CD4-positive, alpha-beta memory T cell (primary cell): ENCODE measurements around the gene DOCK4. TPM values are rescaled to one million over a fixed set of nuclear protein-coding genes. Genes with fewer than 3 reads are reported as not detected.
A peak's percentile ranks its signal among the peaks of the same experiment; 100 is the strongest.

ENCODE experiments used
- CTCF ChIA-PET: fragments of 350-600 bp; sonication (Branson Sonifier 250); formaldehyde crosslinking; loops from one replicate; lab custom pipeline; 2021; ENCODE audit warnings: inconsistent platforms; ENCODE audit not compliant: partially characterized antibody; lab: Charles Lee
- POLR2A ChIA-PET: fragments of 350-600 bp; sonication (Branson Sonifier 250); formaldehyde crosslinking; loops from one replicate; lab custom pipeline; 2021; ENCODE audit not compliant: partially characterized antibody; lab: Charles Lee
- DNase-seq, 5 donors: peaks; one replicate each; pipeline versions ENCODE4 v3.0.0 to v3.0.0-alpha.2; 2020 to 2022; ENCODE audit warnings: mixed read lengths in 1 of 5
- H3K27ac ChIP-seq: one replicate; pipeline ENCODE4 v1.7.0; 2013; ENCODE audit warnings: low read depth, low read length
- H3K27me3 ChIP-seq: 2 replicates; pipeline ENCODE4 v1.7.0; 2013; ENCODE audit warnings: mild to moderate bottlenecking, low read length, moderate library complexity; ENCODE audit not compliant: insufficient read depth
- H3K36me3 ChIP-seq: 2 replicates; pipeline ENCODE4 v1.7.0; 2013; ENCODE audit warnings: mild to moderate bottlenecking, low read length, moderate library complexity; ENCODE audit not compliant: insufficient read depth
- H3K4me1 ChIP-seq: 2 replicates; pipeline ENCODE4 v1.7.0; 2013; ENCODE audit warnings: mild to moderate bottlenecking, low read length, moderate library complexity; ENCODE audit not compliant: insufficient read depth
- H3K4me3 ChIP-seq, 2 donors: one replicate each; pipeline ENCODE4 v1.7.0; 2013; ENCODE audit warnings: low read length in 2 of 2, mild to moderate bottlenecking in 1 of 2
- H3K9me3 ChIP-seq, 2 donors: one replicate each; pipeline ENCODE4 v1.7.0; 2013; ENCODE audit warnings: low read length in 2 of 2, control low read depth in 1 of 2; ENCODE audit not compliant: control insufficient read depth in 1 of 2
- H3K27ac Mint-ChIP-seq, 7 donors: one replicate each; pipeline ENCODE4 v1.8.0; 2020 to 2021; ENCODE audit warnings: mixed read lengths in 7 of 7, mild to moderate bottlenecking in 6 of 7, inconsistent platforms in 3 of 7, moderate library complexity in 3 of 7
- H3K27me3 Mint-ChIP-seq, 2 donors: one replicate each; pipeline ENCODE4 v1.8.0; 2020 to 2021; ENCODE audit warnings: mixed read lengths in 2 of 2
- H3K36me3 Mint-ChIP-seq, 2 donors: one replicate each; pipeline ENCODE4 v1.8.0; 2020 to 2021; ENCODE audit warnings: mixed read lengths in 2 of 2, inconsistent platforms in 1 of 2, mild to moderate bottlenecking in 1 of 2
- H3K4me1 Mint-ChIP-seq, 4 donors: one replicate each; pipeline ENCODE4 v1.8.0; 2020 to 2021; ENCODE audit warnings: mixed read lengths in 4 of 4, mild to moderate bottlenecking in 1 of 4
- H3K4me3 Mint-ChIP-seq, 8 donors: one replicate each; pipeline ENCODE4 v1.8.0; 2020 to 2021; ENCODE audit warnings: mixed read lengths in 8 of 8, mild to moderate bottlenecking in 7 of 8, moderate library complexity in 6 of 8, inconsistent platforms in 3 of 8
- H3K9me3 Mint-ChIP-seq, 8 donors: one replicate each; pipeline ENCODE4 v1.8.0; 2020 to 2021; ENCODE audit warnings: mixed read lengths in 8 of 8, mild to moderate bottlenecking in 5 of 8, inconsistent platforms in 3 of 8, moderate library complexity in 1 of 8
- intact Hi-C: fragments of 100-400 bp; cut with micrococcal nuclease; formaldehyde crosslinking; loops from one replicate; pipeline ENCODE4 v1.15.1; 2023
- polyA plus RNA-seq, 2 donors: library from polyadenylated mRNA; unstranded; fragments of 300-500 nt; fragmentation: Illumina TruSeq; gene quantifications; one replicate each; pipeline ENCODE4 v1.2.3, GENCODE V29; 2021
- total RNA-seq, 2 experiments: library from RNA; stranded (reverse); gene quantifications; one replicate each; pipeline ENCODE4 v1.2.3, GENCODE V29; 2021

The DOCK4 gene
- total and polyA plus RNA-seq, 4 experiments from 2014 or later: 0.47 to 1.5 (median 1.2) TPM; not detected in 1

GRCh38 chr7:111705807-111706206 is 500.4 kb downstream of the DOCK4 start:
- H3K36me3 Mint-ChIP-seq: no peaks in the 10 kb centered on the region
- no peak for DNase-seq
- H3K9me3 ChIP-seq: no peaks in the 10 kb centered on the region
- H3K36me3 ChIP-seq: no peaks in the 10 kb centered on the region
- intact Hi-C loops: no loop called here
- no peaks in the 10 kb centered on the region for H3K27me3 ChIP-seq
- no peaks in the 10 kb centered on the region for H3K4me1 ChIP-seq
- CTCF ChIA-PET: no interaction called here
- H3K4me3 ChIP-seq: no peak overlapping the region
- POLR2A ChIA-PET: no interaction called here
- H3K27me3 Mint-ChIP-seq: peaks cover 11 to 13% of the 10 kb centered on the region in 2 donors
- no peak overlapping the region for H3K4me3 Mint-ChIP-seq
- no peak overlapping the region for H3K27ac Mint-ChIP-seq
- peaks cover 0 to 5% (median 0%) of the 10 kb centered on the region in 8 donors for H3K9me3 Mint-ChIP-seq
- H3K27ac ChIP-seq: no peak overlapping the region
- no peaks in the 10 kb centered on the region for H3K4me1 Mint-ChIP-seq

- Mint-ChIP-seq H3K4me3 (no peak overlapping the region), H3K27me3 (peaks cover 0 to 7% of the 10 kb centered on the region in 2 donors), H3K4me1 (no peaks in the 10 kb centered on the region), H3K27ac (no peak overlapping the region), H3K36me3 (no peaks in the 10 kb centered on the region), H3K9me3 (peaks cover 0 to 5% (median 0%) of the 10 kb centered on the region in 8 donors)
- CTCF ChIA-PET: no interaction called here
- intact Hi-C loops: no loop called here
- no peak for DNase-seq
- POLR2A ChIA-PET: no interaction called here
- no peak overlapping the region for H3K27ac ChIP-seq
- H3K9me3 ChIP-seq: no peaks in the 10 kb centered on the region
- H3K4me3 ChIP-seq: no peak overlapping the region
- H3K27me3 ChIP-seq: no peaks in the 10 kb centered on the region
- H3K36me3 ChIP-seq: no peaks in the 10 kb centered on the region
- H3K4me1 ChIP-seq: no peaks in the 10 kb centered on the region
Observed at GRCh38 chr7:111697771-111698170, 508.4 kb downstream of the DOCK4 start.

GRCh38 chr7:111694376-111694775 is 511.8 kb downstream of the DOCK4 start:
- H3K9me3 ChIP-seq: no peaks in the 10 kb centered on the region
- no peak for DNase-seq
- no peak overlapping the region for H3K4me3 ChIP-seq
- no peaks in the 10 kb centered on the region for H3K4me1 ChIP-seq
- Mint-ChIP-seq H3K4me3 (no peak overlapping the region), H3K9me3 (peaks cover 0 to 2% (median 0%) of the 10 kb centered on the region in 8 donors), H3K36me3 (no peaks in the 10 kb centered on the region), H3K27ac (no peak overlapping the region), H3K4me1 (no peaks in the 10 kb centered on the region), H3K27me3 (peaks cover 0 to 3% of the 10 kb centered on the region in 2 donors)
- ChIA-PET CTCF (no interaction called here), POLR2A (no interaction called here)
- no peaks in the 10 kb centered on the region for H3K36me3 ChIP-seq
- intact Hi-C loops: no loop called here
- no peak overlapping the region for H3K27ac ChIP-seq
- H3K27me3 ChIP-seq: no peaks in the 10 kb centered on the region

GRCh38 chr7:111690364-111691111 is 515.7 kb downstream of the DOCK4 start:
- H3K27me3 Mint-ChIP-seq: peaks cover 6 to 9% of the 10 kb centered on the region in 2 donors
- H3K27ac ChIP-seq: no peak overlapping the region
- peaks cover 0 to 3% (median 0%) of the 10 kb centered on the region in 8 donors for H3K9me3 Mint-ChIP-seq
- H3K36me3 Mint-ChIP-seq: no peaks in the 10 kb centered on the region
- intact Hi-C loops: no loop called here
- H3K27ac Mint-ChIP-seq: no peak overlapping the region
- H3K4me1 ChIP-seq: no peaks in the 10 kb centered on the region
- peak overlapping the region in 1 of 8 donors; percentile 18 for H3K4me3 Mint-ChIP-seq
- H3K4me3 ChIP-seq: no peak overlapping the region
- no peaks in the 10 kb centered on the region for H3K27me3 ChIP-seq
- ChIA-PET CTCF (no interaction called here), POLR2A (no interaction called here)
- no peak for DNase-seq
- H3K36me3 ChIP-seq: no peaks in the 10 kb centered on the region
- H3K9me3 ChIP-seq: no peaks in the 10 kb centered on the region
- no peaks in the 10 kb centered on the region for H3K4me1 Mint-ChIP-seq

GRCh38 chr7:111685349-111685748 is 520.9 kb downstream of the DOCK4 start:
- no peaks in the 10 kb centered on the region for H3K9me3 ChIP-seq
- H3K4me1 ChIP-seq: no peaks in the 10 kb centered on the region
- ChIA-PET POLR2A (no interaction called here), CTCF (no interaction called here)
- H3K27ac Mint-ChIP-seq: no peak overlapping the region
- no peak overlapping the region for H3K4me3 ChIP-seq
- no peak overlapping the region for H3K27ac ChIP-seq
- H3K36me3 ChIP-seq: no peaks in the 10 kb centered on the region
- H3K4me3 Mint-ChIP-seq: no peak overlapping the region
- H3K9me3 Mint-ChIP-seq: peaks cover 0 to 2% (median 0%) of the 10 kb centered on the region in 8 donors
- H3K27me3 Mint-ChIP-seq: peaks cover 6 to 9% of the 10 kb centered on the region in 2 donors
- no peaks in the 10 kb centered on the region for H3K4me1 Mint-ChIP-seq
- H3K36me3 Mint-ChIP-seq: no peaks in the 10 kb centered on the region
- DNase-seq: no peak
- H3K27me3 ChIP-seq: no peaks in the 10 kb centered on the region
- intact Hi-C loops: no loop called here

GRCh38 chr7:111682588-111683340 is 523.4 kb downstream of the DOCK4 start:
- no peaks in the 10 kb centered on the region for H3K9me3 ChIP-seq
- Mint-ChIP-seq H3K9me3 (peaks cover 0 to 4% (median 0%) of the 10 kb centered on the region in 8 donors), H3K36me3 (no peaks in the 10 kb centered on the region), H3K4me3 (no peak overlapping the region), H3K27me3 (peaks cover 5% of the 10 kb centered on the region in 2 donors), H3K27ac (no peak overlapping the region), H3K4me1 (no peaks in the 10 kb centered on the region)
- H3K27me3 ChIP-seq: no peaks in the 10 kb centered on the region
- no peak overlapping the region for H3K4me3 ChIP-seq
- intact Hi-C loops: no loop called here
- ChIA-PET CTCF (no interaction called here), POLR2A (no interaction called here)
- H3K27ac ChIP-seq: no peak overlapping the region
- H3K4me1 ChIP-seq: no peaks in the 10 kb centered on the region
- DNase-seq: no peak
- H3K36me3 ChIP-seq: no peaks in the 10 kb centered on the region

GRCh38 chr7:111681242-111681641 is 525.0 kb downstream of the DOCK4 start:
- Histone ChIP-seq H3K27me3 (no peaks in the 10 kb centered on the region), H3K4me3 (no peak overlapping the region), H3K27ac (no peak overlapping the region), H3K4me1 (no peaks in the 10 kb centered on the region), H3K9me3 (no peaks in the 10 kb centered on the region), H3K36me3 (no peaks in the 10 kb centered on the region)
- Mint-ChIP-seq H3K27ac (no peak overlapping the region), H3K9me3 (peaks cover 0 to 2% (median 0%) of the 10 kb centered on the region in 8 donors), H3K4me1 (no peaks in the 10 kb centered on the region), H3K27me3 (peaks cover under 1 to 2% of the 10 kb centered on the region in 2 donors), H3K36me3 (no peaks in the 10 kb centered on the region), H3K4me3 (no peak overlapping the region)
- no peak for DNase-seq
- CTCF ChIA-PET: no interaction called here
- POLR2A ChIA-PET: no interaction called here
- intact Hi-C loops: no loop called here
